GM20431 (cell line): ENCODE data around the gene EXT2.

ENCODE experiments used
- in situ Hi-C: fragments of 300-500 bp; cut with MseI, MboI; formaldehyde crosslinking; loops from one replicate; pipeline ENCODE4 v1.15.0; 2020; ENCODE audit warnings: low sequenced_read_pairs; ENCODE audit not compliant: unreplicated experiment

The EXT2 gene

DNA sequence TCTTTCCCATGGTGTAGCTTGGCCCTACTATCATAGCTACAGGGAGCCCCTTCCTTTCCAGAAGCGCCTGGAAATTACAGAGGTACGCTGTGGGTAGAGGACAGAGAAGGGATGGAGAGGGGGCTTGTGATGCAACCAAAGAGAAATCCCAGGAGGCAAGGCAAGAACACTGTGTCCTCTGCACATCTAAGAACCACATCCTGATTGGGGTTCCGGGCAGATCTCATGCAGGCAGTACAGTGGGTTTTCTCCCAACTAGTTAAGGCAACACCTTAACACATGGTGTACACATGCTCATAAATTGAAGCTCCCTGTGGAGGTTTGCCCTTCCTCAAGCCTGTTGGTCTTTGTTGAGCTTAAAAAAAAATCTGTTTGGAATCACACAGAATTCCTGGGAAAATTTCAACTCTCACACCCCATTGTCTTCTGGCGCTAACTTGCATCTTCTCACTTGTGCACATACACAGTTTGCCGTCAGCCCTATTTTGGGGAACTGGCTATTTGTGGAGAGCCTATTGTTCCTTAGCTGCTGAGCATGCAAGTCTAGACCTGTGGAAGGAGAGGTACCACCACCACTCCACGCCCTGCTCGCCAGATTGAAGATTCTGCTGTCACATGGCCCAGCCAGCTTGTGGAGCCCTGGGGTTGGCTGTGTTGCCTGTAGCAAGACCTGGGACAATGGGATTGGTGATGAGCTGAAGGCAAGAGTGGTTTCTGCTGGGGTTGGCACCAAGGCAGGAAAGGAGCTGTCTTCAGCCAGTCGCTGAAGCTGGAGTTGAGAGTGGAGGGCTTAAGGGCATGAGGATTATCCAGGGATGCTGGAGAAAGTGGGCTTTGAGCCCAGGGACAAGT lies 162.1 kb downstream of the EXT2 start:
- in situ Hi-C loops = no loop called here

DNA sequence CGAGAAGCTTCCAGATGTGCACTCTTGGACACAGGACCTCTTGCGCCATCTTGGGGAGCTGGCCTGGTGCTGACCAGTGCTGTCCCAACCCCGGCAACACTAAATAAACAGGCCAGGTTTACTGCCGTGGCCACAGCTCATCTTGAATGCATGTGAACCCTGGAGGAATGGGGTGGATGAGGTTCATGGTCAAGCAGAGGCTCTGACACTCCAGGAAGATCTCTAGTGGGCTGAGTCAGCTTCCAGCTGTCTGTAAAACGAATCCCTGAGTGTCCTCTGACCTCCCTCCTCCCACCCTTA lies 162.7 kb downstream of the EXT2 start:
- in situ Hi-C loops = no loop called here

DNA sequence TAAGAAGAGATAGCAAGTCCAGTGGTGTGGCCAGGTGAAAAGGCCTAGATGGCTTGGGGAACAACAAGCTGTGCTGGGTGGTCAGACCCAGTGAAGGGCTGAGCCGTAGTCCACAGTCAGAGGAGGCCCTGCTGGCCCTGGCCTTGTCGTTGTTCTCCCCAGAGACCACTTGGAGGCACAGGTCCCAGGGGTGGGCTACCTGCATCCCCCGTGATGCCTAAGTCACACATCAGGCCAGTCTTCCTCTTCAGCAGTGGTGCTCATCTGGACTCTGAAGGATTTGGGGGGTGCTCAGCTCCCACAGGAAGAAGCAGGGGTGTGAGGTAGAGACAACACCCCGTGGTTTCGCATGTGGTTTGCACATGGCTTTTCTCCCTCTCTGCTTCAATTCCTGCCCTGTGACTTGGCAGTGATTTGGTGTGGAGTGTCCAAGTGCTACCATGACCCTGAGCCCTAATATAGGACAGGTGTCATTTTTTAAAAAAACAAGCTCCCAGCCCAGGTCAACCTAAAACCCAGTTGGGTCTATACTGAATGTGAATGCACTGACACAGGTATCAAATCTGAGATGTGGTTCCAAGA lies 163.5 kb downstream of the EXT2 start:
- in situ Hi-C loops = no loop called here

DNA sequence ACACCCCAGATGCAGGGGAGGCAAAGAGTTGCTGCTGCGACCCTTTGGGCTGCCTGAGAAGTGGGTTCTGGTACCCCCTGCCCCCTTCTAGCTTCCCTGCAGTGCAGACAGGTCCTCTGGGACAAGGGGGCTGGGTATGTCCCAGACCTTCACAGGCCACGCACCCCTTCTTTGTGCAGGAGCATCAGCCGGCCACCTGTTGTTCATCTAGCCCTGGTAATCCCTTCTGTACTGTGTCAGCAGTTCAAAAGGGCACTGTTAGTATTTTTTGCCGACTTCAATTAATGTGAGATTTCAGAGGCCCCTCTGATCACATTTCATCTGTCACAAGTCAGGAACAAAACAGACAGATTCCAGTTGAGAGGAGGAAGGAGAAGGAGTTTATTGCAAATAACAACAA lies 164.6 kb downstream of the EXT2 start:
- in situ Hi-C loops = no loop called here

DNA sequence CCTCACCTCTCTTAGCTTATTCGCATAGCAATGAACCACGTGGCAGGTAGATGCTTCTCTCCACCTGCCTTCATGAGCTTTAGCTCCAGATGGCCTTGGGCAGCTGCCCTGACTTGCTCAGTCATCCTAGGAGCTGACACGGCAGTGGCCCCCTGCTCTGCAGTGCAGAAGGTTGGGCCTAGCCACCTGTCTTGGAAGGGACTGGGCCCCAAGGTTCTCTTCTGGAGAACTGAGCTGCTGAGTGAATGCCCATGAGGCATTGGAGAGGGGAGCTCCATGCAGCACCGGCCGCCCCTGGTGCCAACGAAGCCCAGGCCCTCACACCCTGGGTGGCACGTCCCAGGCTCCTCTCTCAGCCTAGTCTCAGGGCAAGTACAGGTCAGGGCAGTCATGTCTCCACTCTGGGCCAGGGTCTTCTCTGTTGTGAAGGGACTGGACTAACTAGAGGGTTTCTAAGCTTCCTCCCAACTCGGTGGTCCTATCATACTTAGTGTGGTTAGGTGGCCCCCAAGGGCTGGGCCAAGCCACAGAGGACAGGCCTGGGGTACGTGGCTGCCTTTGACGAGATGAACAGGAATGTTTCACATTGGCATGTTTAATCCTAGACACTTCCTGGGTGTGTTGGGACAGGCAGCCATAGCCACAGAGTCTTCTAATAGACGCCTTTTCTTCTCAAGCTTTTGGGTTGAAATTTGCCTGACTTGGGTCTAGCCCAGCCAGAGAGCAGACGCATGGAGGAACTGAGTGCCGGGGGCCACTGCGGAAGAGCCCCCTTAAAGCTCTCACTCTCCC lies 166.5 kb downstream of the EXT2 start:
- in situ Hi-C loops = no loop called here

DNA sequence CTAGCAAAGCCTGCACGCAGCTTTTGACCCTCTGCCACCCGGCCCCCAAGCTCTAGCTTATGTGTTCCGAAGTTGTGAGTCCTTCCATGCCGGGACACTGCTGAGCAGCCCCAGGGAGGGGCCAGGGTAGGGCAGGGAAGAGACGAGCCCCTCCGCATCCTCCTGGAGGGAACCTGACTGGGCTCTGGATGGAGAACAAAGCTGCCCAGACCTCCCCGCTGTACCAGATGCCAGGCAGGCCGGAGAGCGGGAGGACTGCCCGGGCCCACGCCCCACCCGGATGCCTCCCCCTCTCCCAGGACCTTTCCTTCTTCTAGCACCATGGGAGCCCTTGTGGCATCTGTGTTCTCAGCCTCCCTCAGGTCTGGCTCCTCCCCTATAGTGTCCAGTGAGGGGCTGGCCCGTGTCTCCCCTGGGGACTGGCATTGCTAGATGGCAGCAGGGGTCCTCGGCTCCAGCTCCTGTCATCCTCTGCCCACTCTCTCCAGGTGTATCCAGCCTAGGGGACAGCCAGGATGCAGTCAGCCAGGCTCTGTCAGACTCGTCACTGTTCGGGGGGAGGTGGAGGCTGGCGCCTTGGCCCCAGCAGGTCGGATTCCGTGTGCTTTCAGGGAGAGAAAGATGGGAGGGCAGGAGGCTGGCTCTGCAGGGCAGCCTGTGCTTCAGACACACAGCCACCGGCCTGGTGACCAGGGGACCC lies 168.4 kb downstream of the EXT2 start:
- in situ Hi-C loops = no loop called here

DNA sequence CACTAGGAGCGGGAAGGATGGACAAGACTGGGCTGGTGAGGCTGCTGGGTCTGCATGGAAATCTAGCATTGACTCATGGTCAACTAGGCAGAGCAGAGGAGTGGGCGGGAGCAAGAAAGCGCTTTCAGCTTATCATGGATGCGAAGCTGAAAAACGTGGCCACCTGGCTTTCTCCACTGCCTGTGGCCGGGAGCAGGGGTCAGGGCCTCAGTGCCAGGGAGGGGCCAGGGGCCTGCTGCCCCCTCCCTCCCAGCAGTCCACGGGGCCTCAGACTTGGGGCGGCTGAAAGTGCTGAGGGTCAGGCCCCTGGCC lies 168.9 kb downstream of the EXT2 start:
- in situ Hi-C loops = no loop called here

DNA sequence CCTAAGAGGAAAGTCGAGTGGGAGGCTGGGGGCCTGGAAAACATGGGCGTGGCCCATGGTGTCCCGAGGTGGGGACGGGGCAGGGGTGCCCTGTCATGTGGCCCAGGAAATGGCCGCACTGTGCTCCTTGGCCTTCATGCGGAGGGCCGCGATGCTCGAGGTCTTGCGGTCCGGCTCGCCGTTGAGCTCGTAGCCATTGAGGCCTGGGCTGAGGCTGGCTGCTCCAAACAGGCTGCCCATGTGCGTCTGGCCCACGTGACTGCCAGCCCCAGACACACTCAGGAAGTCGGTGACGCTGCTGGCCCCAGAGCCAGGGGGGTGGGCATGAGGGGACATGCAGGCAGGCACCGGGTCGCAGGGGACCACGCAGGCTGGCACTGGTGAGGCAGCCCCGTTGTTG lies 169.3 kb downstream of the EXT2 start:
- in situ Hi-C loops = no loop called here

DNA sequence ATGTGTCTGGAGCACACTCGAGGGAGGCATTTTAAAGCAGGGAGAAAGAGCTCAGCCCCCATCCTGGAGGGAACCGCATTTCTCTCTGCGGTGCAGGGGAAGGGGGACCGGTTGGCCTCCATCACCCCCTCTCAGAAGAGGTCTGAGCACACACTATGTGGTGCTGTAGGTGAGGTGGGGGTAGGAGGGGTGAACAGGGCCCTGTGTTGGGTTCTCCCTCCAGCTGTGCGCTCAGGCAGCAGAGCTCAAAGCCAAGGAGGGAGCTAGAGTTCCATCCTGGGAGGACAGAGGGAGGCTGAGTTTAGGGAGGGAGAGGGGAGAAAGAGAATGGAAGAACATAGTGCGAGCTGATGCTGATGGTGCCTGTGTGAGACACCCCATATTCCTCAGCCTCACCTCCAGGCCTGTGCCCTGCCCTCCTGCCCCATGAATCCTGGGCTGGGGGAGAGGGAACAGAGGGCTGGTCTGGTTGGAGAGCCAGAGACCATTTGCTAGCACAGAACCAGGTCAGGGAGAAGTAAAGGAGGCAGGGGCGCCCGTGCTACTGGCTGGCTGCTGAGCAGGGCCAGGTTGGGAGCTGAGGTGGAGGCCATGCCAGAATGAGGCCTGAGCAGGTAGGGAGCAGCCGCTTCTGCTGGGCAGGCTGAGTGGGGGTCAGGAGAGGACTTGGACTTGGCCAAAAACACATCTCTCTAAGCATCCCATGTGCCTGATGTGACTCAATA lies 170.7 kb downstream of the EXT2 start:
- in situ Hi-C loops = no loop called here

DNA sequence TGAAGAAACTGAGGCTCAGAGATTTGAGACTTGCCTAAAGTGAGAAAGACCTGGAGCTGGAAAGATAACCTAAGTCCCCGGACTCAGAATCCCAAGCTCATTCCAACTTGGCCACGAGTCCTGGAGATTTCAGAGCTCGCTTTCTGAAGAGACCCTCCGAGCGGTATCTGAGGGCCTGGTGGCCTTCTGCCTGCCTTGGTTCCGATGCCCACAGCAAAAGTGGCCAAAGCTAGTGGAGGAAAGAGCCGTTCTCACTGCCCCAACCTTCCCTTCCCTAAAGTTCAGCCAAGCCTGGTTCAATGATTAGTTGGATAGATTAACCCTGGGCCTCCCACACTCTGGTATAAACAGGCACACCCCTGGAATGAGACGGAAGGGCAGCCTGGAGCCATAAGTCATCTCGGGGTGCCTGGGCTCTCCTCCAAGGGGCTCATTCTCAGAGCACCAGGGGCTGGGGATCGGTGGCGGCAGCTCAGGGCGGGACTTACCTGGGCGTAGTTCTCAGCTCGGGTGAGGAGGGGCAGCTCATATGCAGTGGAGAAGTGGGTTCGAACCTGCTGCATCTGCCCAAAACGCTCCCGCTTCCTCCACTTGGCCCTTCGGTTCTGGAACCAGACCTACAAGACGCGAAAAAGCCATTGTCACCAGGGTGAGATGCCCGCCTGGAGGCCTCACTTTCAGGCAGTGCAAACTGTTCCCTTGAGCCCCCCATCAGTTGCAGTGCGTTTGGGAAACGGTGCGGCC lies 171.7 kb downstream of the EXT2 start:
- in situ Hi-C loops = no loop called here

DNA sequence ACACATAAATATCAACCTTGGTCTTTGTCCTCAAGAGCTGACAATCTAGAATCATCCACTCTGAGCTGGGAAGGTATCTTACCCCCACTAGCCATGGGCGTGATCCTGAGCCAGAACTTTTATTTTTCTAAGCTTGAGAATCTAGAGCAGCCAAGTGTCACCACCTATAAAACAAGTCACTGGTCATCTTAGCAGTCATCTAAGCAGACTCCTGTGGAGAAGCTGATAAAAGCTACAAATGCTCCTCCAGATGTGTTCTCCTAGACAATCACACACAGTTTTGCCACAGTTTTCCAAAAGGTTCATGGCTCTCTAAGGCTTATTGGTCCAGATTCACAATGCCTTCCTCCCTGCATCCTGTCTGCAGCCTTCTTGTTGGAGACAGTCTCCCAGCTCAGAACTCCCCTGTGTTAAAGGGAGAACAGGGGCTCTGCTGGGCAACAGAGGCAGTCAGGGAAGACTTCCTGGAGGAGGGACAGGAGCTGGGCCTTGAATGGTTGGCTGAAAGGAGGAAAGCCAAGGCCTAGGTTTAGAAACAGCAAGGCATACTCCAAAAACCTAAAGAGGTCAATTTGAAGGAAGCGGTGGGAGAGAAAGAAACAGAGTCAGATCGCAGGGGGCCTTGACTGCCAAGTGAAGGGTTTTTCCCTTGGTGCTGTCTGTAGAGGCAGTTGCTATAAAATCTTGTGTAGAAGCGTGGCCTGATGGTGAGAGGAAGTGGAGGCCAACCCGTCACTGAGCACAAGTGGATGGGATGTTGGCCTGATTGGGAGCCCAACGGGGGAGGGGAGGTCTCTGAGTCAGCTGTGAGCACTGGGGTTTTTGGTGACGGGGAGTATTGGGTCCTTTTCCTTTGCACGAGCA lies 172.5 kb downstream of the EXT2 start:
- in situ Hi-C loops = no loop called here

DNA sequence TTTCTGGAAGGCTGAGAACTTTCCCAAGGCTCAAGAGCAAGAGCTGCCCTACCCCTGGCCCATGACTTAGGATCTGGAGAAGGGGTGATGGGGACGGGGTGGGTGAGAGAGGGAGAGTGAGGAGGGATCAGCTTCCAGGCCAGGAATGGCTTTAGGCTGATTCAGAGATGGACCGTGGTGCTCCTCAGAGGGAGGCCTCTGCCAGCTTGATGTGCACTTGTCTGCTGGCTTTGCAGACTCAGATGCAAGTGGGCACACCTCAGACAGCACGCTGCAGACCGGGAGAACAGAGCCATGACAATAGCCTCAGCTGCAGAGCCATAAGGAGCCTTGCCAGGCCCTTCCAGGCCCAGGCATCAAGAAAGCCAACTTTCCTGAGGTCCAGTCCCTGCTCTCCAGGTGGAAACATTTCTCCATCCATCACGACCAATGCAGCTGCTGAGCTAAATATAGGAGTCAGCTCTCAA lies 173.2 kb downstream of the EXT2 start:
- in situ Hi-C loops = no loop called here

DNA sequence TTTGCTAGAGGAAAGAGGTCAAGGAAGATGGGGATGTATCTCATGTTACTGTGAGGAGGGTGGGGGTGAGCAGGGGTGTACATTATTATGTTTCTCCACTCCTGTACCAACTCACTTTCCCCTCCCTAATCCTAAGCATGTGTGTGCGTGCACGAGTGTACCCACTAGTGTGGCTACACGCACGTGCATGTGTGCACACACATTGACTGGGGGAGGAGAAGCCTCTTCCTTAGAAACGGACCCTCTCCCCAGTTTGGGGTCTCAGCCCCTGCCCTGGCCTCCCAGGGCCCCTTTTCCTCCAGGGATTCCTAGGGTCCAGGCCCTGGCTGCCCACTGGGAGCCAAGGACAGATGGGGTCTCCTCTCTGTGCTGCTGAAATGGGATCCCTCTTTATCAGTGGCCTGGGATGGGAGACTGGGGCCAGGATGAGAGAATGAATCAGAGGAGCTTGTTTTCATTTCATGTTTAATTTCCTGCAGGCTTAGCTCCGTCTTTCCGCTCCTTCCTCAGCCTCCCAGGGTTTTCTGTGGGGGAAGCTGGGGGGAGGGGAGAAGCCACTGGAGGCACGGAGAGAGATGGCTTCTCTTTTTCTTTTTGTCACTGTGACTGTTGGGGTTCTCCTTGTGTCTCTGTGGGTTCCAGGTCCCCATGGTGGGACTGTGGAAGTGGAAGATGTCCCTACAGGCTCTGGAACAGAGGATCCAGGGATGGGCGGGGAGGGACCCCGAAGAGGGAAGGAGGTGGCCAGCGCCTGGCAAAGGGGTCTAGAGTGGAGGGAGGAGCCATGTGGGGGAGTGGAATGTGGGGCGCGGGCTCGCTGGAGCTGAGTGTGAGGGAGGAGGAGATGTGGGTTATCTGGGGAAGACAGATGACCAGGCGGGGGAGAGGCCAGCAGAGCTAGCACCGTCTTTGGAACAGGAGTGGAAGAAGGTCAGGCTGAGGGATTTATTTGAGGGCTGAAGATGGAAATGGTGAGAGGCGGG lies 174.2 kb downstream of the EXT2 start:
- in situ Hi-C loops = no loop called here

DNA sequence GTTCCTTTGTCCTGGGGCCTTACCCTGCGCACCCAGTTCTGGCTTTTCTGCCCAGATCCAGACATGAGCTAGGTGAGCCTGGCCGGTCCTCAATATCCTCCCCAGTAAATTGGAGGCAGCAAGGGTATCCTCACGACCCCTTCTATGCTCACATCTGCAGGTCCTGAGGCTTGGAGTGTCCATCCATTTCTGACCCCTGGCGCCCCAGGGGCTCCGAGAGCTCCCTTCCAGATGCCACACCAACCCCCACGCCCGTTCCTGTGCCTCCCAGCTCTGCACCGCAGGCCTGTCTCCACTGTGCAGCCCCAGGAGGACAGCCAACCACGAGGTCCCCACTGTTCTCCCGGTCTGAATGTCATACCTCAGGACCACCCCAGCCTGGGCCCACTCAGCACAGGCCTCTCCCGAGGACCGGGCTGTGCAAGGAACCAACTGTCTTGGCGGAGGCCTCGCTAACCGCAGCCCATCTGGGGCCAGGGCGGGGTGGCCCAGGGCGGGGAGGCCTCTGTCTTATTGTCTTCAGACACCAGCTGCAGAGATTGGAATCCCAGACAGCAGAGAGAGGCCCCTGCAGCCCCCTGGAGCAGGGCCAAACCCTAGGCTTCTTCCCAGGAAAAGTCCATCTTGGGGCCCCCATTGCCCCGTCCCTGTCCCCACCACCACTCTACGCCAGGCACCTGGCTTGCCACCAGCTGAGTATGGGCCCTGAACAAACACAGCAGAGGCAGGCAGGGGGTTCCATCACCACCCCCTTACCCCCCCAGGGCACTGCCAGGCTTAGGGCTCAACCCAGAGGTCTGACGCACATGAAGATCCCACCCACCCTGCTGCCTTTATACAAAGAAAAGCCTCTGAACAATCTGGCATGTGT lies 175.2 kb downstream of the EXT2 start:
- in situ Hi-C loops = no loop called here

DNA sequence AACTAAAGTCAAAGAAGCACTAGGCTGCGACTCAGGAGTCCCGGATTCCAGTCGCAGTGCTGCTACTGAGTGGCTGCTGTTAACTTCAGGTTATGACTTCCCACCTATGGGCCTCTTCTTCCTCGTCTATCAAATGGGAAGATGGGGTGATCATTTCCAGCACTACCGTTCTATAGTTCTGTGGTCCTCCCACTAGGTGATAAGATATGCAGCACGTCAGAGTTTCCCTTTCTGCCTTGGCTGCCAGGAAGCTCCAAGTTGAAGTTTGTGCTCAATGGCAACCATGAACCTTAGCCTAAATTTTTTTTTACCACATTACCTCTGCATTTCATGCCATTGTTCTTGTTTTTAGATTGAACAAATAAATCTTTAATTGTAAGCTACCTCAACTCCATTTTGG lies 175.8 kb downstream of the EXT2 start:
- in situ Hi-C loops = no loop called here

DNA sequence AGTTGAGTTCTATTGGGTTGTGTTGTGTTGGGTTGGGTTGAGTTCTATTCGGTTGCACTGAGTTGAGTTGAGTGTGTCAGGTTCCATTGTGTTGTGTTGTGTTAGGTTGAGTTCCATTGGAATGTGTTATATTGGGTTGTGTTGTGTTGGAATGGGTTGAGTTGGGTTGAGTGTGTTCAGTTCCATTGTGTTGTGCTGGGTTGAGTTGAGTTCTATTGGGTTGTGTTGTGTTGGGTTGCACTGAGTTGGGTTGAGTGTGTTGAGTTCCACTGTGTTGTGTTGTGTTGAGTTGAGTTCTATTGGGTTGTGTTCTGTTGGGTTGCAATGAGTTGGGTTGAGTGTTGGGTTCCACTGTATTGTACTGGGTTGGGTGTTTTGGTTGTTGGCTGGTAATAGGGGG lies 178.9 kb downstream of the EXT2 start:
- in situ Hi-C loops = no loop called here
